LNCAP (cell line): ENCODE measurements around the gene RGL1.

Source experiments
- TF ChIP-seq, protein P1 (sequence below): fragments of 450-650 bp; IDR thresholded peaks from 2 replicates; pipeline ENCODE4 v1.5.1; 2017; ENCODE audit warnings: mild to moderate bottlenecking

RGL1 gene

DNA sequence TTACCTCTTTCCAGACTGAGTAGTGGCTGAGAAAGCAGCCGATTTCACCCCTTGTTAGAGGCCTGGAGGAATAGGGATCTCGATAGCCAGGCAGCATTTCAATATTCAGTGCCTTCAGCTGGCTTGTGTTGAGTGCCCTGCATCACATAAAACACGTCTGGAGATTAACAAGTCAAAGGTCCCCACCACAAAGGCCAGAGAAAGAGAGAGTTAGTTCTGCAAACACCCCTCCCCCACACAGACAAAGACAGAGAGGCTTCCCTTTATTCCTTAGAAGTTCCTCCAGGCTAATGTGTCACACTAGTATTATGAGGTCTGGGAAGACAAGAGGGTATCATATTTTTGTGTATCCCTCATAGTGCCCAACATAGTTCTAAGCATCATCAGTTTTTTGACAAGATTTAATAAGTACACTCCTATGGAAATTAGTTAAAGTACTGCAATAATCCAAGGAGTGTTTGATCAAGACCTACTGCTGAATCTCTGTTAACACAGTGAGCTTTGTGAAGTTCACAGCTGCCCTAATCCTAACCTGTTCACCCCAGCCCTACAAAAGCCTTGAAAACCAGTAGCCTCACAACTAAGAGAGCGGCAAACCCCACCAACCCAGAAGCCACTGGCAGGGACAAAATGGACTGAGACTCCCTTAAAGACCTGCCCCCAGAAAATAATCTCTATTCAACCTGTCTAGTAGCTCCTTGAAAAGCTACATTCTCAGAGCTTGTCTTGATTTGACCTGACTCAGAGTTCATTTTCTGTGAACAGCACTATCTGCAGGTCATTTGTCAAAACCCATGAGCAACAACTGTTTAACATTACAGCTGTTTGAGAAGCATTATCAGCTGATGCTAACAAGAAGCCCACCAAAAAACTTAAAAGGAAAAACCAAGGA lies 140.8 kb downstream of the RGL1 start:
- TF ChIP-seq, protein P1, sequence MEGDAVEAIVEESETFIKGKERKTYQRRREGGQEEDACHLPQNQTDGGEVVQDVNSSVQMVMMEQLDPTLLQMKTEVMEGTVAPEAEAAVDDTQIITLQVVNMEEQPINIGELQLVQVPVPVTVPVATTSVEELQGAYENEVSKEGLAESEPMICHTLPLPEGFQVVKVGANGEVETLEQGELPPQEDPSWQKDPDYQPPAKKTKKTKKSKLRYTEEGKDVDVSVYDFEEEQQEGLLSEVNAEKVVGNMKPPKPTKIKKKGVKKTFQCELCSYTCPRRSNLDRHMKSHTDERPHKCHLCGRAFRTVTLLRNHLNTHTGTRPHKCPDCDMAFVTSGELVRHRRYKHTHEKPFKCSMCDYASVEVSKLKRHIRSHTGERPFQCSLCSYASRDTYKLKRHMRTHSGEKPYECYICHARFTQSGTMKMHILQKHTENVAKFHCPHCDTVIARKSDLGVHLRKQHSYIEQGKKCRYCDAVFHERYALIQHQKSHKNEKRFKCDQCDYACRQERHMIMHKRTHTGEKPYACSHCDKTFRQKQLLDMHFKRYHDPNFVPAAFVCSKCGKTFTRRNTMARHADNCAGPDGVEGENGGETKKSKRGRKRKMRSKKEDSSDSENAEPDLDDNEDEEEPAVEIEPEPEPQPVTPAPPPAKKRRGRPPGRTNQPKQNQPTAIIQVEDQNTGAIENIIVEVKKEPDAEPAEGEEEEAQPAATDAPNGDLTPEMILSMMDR: no peak

GRCh38 chr1:183946320-183946613 lies 141.3 kb downstream of the RGL1 start:
- TF ChIP-seq, protein P1: no peak

DNA sequence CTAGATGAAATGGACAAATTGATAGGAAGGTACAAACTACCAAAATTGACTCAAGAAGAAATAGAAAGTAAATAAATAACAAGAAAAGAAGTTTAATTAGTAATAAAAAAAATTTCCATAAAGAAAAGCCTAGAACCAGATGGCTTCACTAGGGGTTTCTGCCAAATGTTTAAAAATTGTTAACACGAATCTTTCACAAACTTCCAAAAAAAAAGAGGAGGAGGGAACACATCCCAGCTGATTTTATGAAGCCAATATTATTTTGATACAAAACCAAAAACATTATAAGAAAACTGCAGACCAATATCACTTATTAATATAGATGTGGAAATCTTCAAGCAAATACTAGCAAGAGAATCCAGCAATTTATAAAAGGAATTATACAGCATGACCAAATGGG lies 143.1 kb downstream of the RGL1 start:
- TF ChIP-seq, protein P1: no peak

GRCh38 chr1:183952101-183952500 lies 147.2 kb downstream of the RGL1 start:
- TF ChIP-seq, protein P1: no peak

DNA sequence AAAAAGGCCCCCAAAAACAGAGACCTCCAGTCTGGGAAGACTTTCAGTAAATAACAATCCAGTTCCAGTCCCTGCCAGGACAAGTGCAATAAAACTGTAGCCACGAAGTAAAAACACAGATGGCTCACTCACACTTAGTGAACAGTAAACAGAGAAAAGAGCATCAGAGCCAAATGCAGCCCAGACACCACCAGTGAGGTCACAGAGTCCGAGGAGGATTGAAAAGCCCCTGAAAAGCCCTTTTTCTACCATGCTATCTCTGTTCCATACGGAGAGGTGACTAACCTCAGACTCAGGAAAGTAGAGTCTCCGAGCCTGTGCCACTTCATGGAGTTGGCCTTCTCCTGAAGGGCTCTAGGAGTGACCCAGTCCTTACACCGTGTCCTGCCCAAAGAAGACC lies 148.1 kb downstream of the RGL1 start:
- TF ChIP-seq, protein P1: no peak

DNA sequence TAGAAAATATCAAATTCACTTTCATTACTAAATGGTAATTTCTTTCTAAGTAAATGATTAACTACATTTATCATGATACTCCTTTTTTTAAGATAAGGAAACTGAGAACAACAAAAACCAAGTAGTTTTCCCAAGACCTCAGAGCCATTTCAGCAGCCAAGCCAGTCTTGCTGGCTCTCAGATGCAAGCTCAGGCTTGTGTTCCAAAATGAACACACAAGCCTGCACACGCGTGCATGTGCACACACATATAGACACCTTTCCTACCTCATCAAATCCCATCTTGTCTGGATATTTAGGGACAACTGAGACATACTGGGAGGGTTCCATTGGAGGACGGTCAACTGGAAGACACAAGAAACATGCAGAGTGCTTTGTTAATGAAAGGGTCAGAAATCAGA lies 149.6 kb downstream of the RGL1 start:
- TF ChIP-seq, protein P1: no peak

- TF ChIP-seq, protein P1: no peak
These were observed 151.8 kb downstream of the RGL1 start for GRCh38 chr1:183956559-183957188.
